ENCODE data around the gene TMEM132D.

- no peak for TF ChIP-seq EZH2phosphoT487 (IDR thresholded peaks at IDR 0.05; ENCODE audit: insufficient read depth, low read depth)
- TF ChIP-seq EZH2 (IDR thresholded peaks at IDR 0.05; ENCODE audit: insufficient read depth, poor library complexity, severe bottlenecking) = no peak
Measured at GRCh38 chr12:129927316-129927900, 23.6 kb upstream of the TMEM132D start.

Data from GM23248 (cell line).